HCT116 (cell line): ENCODE data around the gene RNF220. TPM values are rescaled to one million over a fixed set of nuclear protein-coding genes. Genes with fewer than 3 reads are reported as not detected.

Source experiments
- ATAC-seq: fragments of 200-7000 bp; cut with Tn5 transposase; 2 replicates; pipeline ENCODE4 v1.9.1; 2020; ENCODE audit warnings: mild to moderate bottlenecking, moderate library complexity
- BruUV-seq: library from RNA; stranded (reverse); fragments of 400-500 nt; replicated peaks from 2 replicates; lab custom pipeline; 2021; lab: Mats Ljungman, UMichigan
- CTCF ChIA-PET: fragments of 300-600 bp; sonication (Branson Sonifier 250); formaldehyde crosslinking; loops from one replicate; lab custom pipeline; 2021; ENCODE audit warnings: antibody characterized with exemption; lab: Charles Lee
- POLR2A ChIA-PET: fragments of 300-600, 350-600 bp; sonication (Branson Sonifier 250); formaldehyde crosslinking; loops from one replicate; lab custom pipeline; 2021; ENCODE audit warnings: antibody characterized with exemption; lab: Charles Lee
- RAD21 ChIA-PET, 2 experiments: fragments of 300-600 bp; sonication (Branson Sonifier 250); formaldehyde crosslinking; loops; one replicate each; lab custom pipeline; 2023; ENCODE audit warnings: low total read pairs in 2 of 2; ENCODE audit not compliant: uncharacterized antibody in 2 of 2, unreplicated experiment in 2 of 2, low non-redundant PET in 1 of 2; lab: Charles Lee
- DNase-seq: peaks from one replicate; pipeline ENCODE4 v3.0.0-alpha.2; 2010; ENCODE audit warnings: low read depth, low spot score
- H2AFZ ChIP-seq: fragments of 200-600 bp; shearing (Covaris generic), sonication (generic); 2 replicates; pipeline ENCODE4 v1.6.1; 2017; ENCODE audit warnings: low read depth, mixed run types, mixed read lengths, antibody characterized with exemption, low read length; ENCODE audit not compliant: poor library complexity, severe bottlenecking
- H3K27ac ChIP-seq: 2 replicates; pipeline ENCODE4 v1.5.1; 2012; ENCODE audit warnings: low read depth, low read length
- H3K27me3 ChIP-seq: fragments of 200-600 bp; sonication (generic); 2 replicates; pipeline ENCODE4 v1.6.1; 2016; ENCODE audit warnings: mixed run types, low read length, mixed read lengths; ENCODE audit not compliant: insufficient read depth
- H3K36me3 ChIP-seq, 2 experiments: fragments of 200-500 bp in 1 of 2; fragments of 200-600 bp in 1 of 2; sonication (Bioruptor generic) in 1 of 2; sonication (generic) in 1 of 2; 2 replicates each; pipeline versions ENCODE4 v1.5.1 to v1.6.1; 2014 to 2016; ENCODE audit warnings: low read length in 2 of 2, inconsistent platforms in 1 of 2, mixed read lengths in 1 of 2, mixed run types in 1 of 2; ENCODE audit not compliant: insufficient read depth in 2 of 2, control insufficient read depth in 1 of 2
- H3K4me1 ChIP-seq, 2 experiments: fragments of 200-600 bp in 1 of 2; sonication (generic) in 1 of 2; 2 replicates each; pipeline versions ENCODE4 v1.5.1 to v1.6.1; 2012 to 2017; ENCODE audit warnings: low read length in 2 of 2, inconsistent platforms in 1 of 2, mild to moderate bottlenecking in 1 of 2, mixed read lengths in 1 of 2, mixed run types in 1 of 2, moderate library complexity in 1 of 2; ENCODE audit not compliant: insufficient read depth in 2 of 2, control insufficient read depth in 1 of 2
- H3K4me2 ChIP-seq: fragments of 200-600 bp; sonication (generic); 2 replicates; pipeline ENCODE4 v1.6.1; 2017; ENCODE audit warnings: mixed run types, low read length, mixed read lengths
- H3K4me3 ChIP-seq, 2 experiments: fragments of 200-600 bp in 1 of 2; sonication (generic) in 1 of 2; replicated peaks in 1 of 2; 2 replicates each; pipeline ENCODE4 v1.5.1; 2011 to 2016; ENCODE audit warnings: low read length in 2 of 2, control low read depth in 1 of 2, low read depth in 1 of 2, mild to moderate bottlenecking in 1 of 2, mixed read lengths in 1 of 2, mixed run types in 1 of 2
- H3K79me2 ChIP-seq: fragments of 200-600 bp; sonication (generic); 2 replicates; pipeline ENCODE4 v1.6.1; 2017; ENCODE audit warnings: mild to moderate bottlenecking, mixed run types, low read length, moderate library complexity, mixed read lengths; ENCODE audit not compliant: insufficient read depth
- H3K9ac ChIP-seq: fragments of 200-600 bp; sonication (generic); 2 replicates; pipeline ENCODE4 v1.6.1; 2016; ENCODE audit warnings: low read length, mixed read lengths
- H3K9me2 ChIP-seq: fragments of 200-600 bp; sonication (generic), shearing (Covaris generic); 2 replicates; pipeline ENCODE4 v1.6.1; 2017; ENCODE audit warnings: mixed run types, mild to moderate bottlenecking, moderate library complexity; ENCODE audit not compliant: insufficient read depth
- H3K9me3 ChIP-seq, 2 experiments: fragments of 200-500 bp in 1 of 2; fragments of 200-600 bp in 1 of 2; sonication (Bioruptor generic) in 1 of 2; sonication (generic) in 1 of 2; 2 replicates each; pipeline ENCODE4 v1.6.1; 2014 to 2017; ENCODE audit warnings: low read length in 2 of 2, mixed read lengths in 2 of 2, inconsistent platforms in 1 of 2, low read depth in 1 of 2, mild to moderate bottlenecking in 1 of 2, mixed run types in 1 of 2, moderate library complexity in 1 of 2; ENCODE audit not compliant: control insufficient read depth in 1 of 2, insufficient read depth in 1 of 2
- H4K20me1 ChIP-seq: fragments of 200-600 bp; sonication (generic), shearing (Covaris generic); 2 replicates; pipeline ENCODE4 v1.6.1; 2017; ENCODE audit warnings: mixed run types, mild to moderate bottlenecking, moderate library complexity; ENCODE audit not compliant: insufficient read depth
- ATF3 ChIP-seq: IDR thresholded peaks from 2 replicates; pipeline ENCODE4 v1.6.1; 2012
- CTCF ChIP-seq, 3 experiments: fragments of 200-600 bp in 1 of 3; sonication (generic) in 1 of 3; IDR thresholded peaks in 2 of 3; conservative IDR thresholded peaks in 1 of 3; 2 replicates each; pipeline ENCODE4 v1.5.1; 2012 to 2017; ENCODE audit warnings: low read depth in 2 of 3, low read length in 2 of 3, antibody characterized with exemption in 1 of 3, borderline replicate concordance in 1 of 3, control low read depth in 1 of 3, mild to moderate bottlenecking in 1 of 3, mixed read lengths in 1 of 3, mixed run types in 1 of 3, moderate library complexity in 1 of 3; ENCODE audit not compliant: insufficient read depth in 1 of 3
- EZH2phosphoT487 ChIP-seq: fragments of 200-600 bp; IDR thresholded peaks from 2 replicates; pipeline ENCODE4 v1.6.1; 2018; ENCODE audit warnings: antibody characterized with exemption, borderline replicate concordance
- POLR2A ChIP-seq: IDR thresholded peaks from 2 replicates; pipeline ENCODE4 v1.7.0; 2011; ENCODE audit warnings: borderline replicate concordance; ENCODE audit not compliant: insufficient read depth, insufficient read length; ENCODE audit errors: extremely low read depth
- RAD21 ChIP-seq: IDR thresholded peaks from 2 replicates; pipeline ENCODE4 v1.6.1; 2012; ENCODE audit warnings: low read depth, mild to moderate bottlenecking
- SP1 ChIP-seq: IDR thresholded peaks from 2 replicates; pipeline ENCODE4 v1.6.1; 2012; ENCODE audit warnings: low read depth
- SRF ChIP-seq: IDR thresholded peaks from 2 replicates; pipeline ENCODE4 v1.6.1; 2012; ENCODE audit warnings: low read depth
- TCF7L2 ChIP-seq: IDR thresholded peaks from 2 replicates; pipeline ENCODE4 v1.7.0; 2011; ENCODE audit warnings: borderline replicate concordance, inconsistent platforms; ENCODE audit not compliant: insufficient read depth, insufficient read length; ENCODE audit errors: extremely low read depth
- YY1 ChIP-seq: IDR thresholded peaks from 2 replicates; pipeline ENCODE4 v1.6.1; 2011; ENCODE audit warnings: low read length, low read depth, moderate library complexity, mild to moderate bottlenecking; ENCODE audit not compliant: insufficient replicate concordance; ENCODE audit errors: extremely low read depth
- ZNF274 ChIP-seq: fragments of 200-500 bp; sonication (Bioruptor generic); IDR thresholded peaks from 2 replicates; pipeline ENCODE4 v1.6.1; 2014; ENCODE audit warnings: mild to moderate bottlenecking, low read depth, low read length, inconsistent platforms
- intact Hi-C: fragments of 100-400 bp; cut with micrococcal nuclease; formaldehyde crosslinking; loops from 2 replicates; pipeline ENCODE4 v1.10.0; 2022
- total RNA-seq: library from RNA; stranded (reverse); gene quantifications from one replicate; pipeline ENCODE4 v1.2.1, GENCODE V29; 2021; ENCODE audit not compliant: unreplicated experiment
- TF ChIP-seq, protein P1 (sequence below): IDR thresholded peaks from 2 replicates; pipeline ENCODE4 v1.6.1; 2012

The RNF220 gene
- total RNA-seq, 1 experiment from 2014 or later, result 84.5 TPM

- ATAC-seq (no peak), DNase-seq (no peak)
- H3K9me2 ChIP-seq, result no peaks in the 10 kb centered on the region
- POLR2A ChIA-PET, result no interaction called here
- H3K36me3 ChIP-seq, result no peaks in the 10 kb centered on the region
- H3K9me3 ChIP-seq, result no peaks in the 10 kb centered on the region
- TF ChIP-seq ZNF274 (no peak), EZH2phosphoT487 (no peak), TCF7L2 (no peak), CTCF (IDR thresholded peaks at IDR 0.05 in 2 of 3, conservative IDR thresholded peaks at IDR 0.05 in 1 of 3; ENCODE audit: borderline replicate concordance in 1 of 3, insufficient read depth in 1 of 3, low read depth in 2 of 3, low read length in 2 of 3) (no peak), SRF (no peak), SP1 (no peak), POLR2A (no peak), ATF3 (no peak), RAD21 (no peak), YY1 (no peak)
- TF ChIP-seq, protein P1, sequence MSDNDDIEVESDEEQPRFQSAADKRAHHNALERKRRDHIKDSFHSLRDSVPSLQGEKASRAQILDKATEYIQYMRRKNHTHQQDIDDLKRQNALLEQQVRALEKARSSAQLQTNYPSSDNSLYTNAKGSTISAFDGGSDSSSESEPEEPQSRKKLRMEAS, result no peak
- no peak overlapping the region for H3K4me3 ChIP-seq
- H3K4me2 ChIP-seq, result no peak overlapping the region
- H3K27me3 ChIP-seq, result no peaks in the 10 kb centered on the region
- no peaks in the 10 kb centered on the region for H4K20me1 ChIP-seq
- no peak overlapping the region for H3K27ac ChIP-seq
- intact Hi-C loops, result no loop called here
- no peaks in the 10 kb centered on the region for H3K4me1 ChIP-seq
- RAD21 ChIA-PET, result no interaction called here
- CTCF ChIA-PET, result interaction anchor here (5.2 kb wide), 1 partner anchor 219 kb away, joined by 96 read pairs; no protein-coding TSS in a partner anchor
- no peaks in the 10 kb centered on the region for H3K79me2 ChIP-seq
- no peak overlapping the region for H2AFZ ChIP-seq
- no peak overlapping the region for H3K9ac ChIP-seq
- no TSS peak for BruUV-seq
These were observed 29.5 kb upstream of the RNF220 start for GRCh38 chr1:44375547-44375946.
